HG02642 (cell line): Measurements from ENCODE around the gene PLEKHB2.
"Not testable (repeated sequence)": the region's sequence is repeated elsewhere in the genome, so short reads cannot be mapped to it uniquely, and the experiment has no call there.

Experiments
- ATAC-seq: cut with Tn5 transposase; IDR thresholded peaks from one replicate; pipeline ENCODE4 v1.9.1; 2021; ENCODE audit warnings: mild to moderate bottlenecking; ENCODE audit not compliant: unreplicated experiment, poor library complexity

PLEKHB2 gene

GRCh38 chr2:131105156-131105949 is at the start of gene PLEKHB2:
Gene PLEKHB2, plus strand, starts transcription at chr2:131105336. Its CDS starts 15,606 bp downstream, at chr2:131120942.
- ATAC-seq, result peak; percentile 84

- no peak for ATAC-seq
Measured at GRCh38 chr2:131056204-131056931, 48.8 kb upstream of the PLEKHB2 start.

GRCh38 chr2:131056932-131057287 is 48.2 kb upstream of the PLEKHB2 start:
- no peak for ATAC-seq

- ATAC-seq, result no peak
Measured at GRCh38 chr2:131058214-131058843, 46.8 kb upstream of the PLEKHB2 start.

- ATAC-seq, result no peak
Measured at GRCh38 chr2:131058920-131059319, 46.2 kb upstream of the PLEKHB2 start.

- ATAC-seq, result no peak
Measured at GRCh38 chr2:131063501-131064283, 41.4 kb upstream of the PLEKHB2 start.

- no peak for ATAC-seq
Measured at GRCh38 chr2:131064589-131065512, 40.3 kb upstream of the PLEKHB2 start.

- no peak for ATAC-seq
Measured at GRCh38 chr2:131067465-131068125, 37.5 kb upstream of the PLEKHB2 start.

GRCh38 chr2:131068172-131068571 is 37.0 kb upstream of the PLEKHB2 start:
- ATAC-seq, result not testable (repeated sequence)

GRCh38 chr2:131075578-131075977 is 29.6 kb upstream of the PLEKHB2 start:
- ATAC-seq, result not testable (repeated sequence)

- ATAC-seq, result no peak
Measured at GRCh38 chr2:131076707-131077106, 28.4 kb upstream of the PLEKHB2 start.

GRCh38 chr2:131077182-131077846 is 27.8 kb upstream of the PLEKHB2 start:
- ATAC-seq, result no peak

- ATAC-seq, result no peak
Measured at GRCh38 chr2:131077966-131078365, 27.2 kb upstream of the PLEKHB2 start.

- ATAC-seq, result not testable (repeated sequence)
Measured at GRCh38 chr2:131079931-131080330, 25.2 kb upstream of the PLEKHB2 start.

- no peak for ATAC-seq
Measured at GRCh38 chr2:131081190-131081589, 23.9 kb upstream of the PLEKHB2 start.

GRCh38 chr2:131085646-131086045 is 19.5 kb upstream of the PLEKHB2 start:
- ATAC-seq, result no peak

- ATAC-seq, result no peak
Measured at GRCh38 chr2:131092458-131093005, 12.6 kb upstream of the PLEKHB2 start.
